ENCODE results near the gene RIMBP2.

RIMBP2 gene

DNA sequence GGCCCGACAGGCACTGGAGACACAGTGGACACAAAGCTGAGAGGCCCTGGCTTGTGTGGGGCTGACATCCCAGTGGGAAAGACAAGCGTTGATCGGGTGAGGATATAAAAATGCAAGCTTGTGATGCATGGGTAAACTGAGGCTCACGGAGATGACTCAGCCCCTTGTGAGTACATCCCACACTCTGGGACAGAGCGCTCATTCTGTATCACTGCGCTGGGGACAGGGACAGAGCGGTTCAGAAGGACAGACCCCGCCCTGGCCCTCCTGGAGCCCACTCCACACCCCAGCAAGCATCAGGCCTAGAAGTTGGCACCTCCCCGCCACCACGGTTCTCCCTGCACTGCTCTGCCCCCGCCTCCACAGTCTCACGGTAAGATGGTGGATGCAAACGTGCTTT is 222.1 kb downstream of the RIMBP2 start:
- Histone ChIP-seq H3K27ac (ENCODE audit: low read length) (no peak overlapping the region), H3K79me2 (ENCODE audit: low read length) (no peaks in the 10 kb centered on the region), H3K27me3 (ENCODE audit: low read depth, low read length) (no peaks in the 10 kb centered on the region), H4K20me1 (ENCODE audit: insufficient read depth, low read length) (no peaks in the 10 kb centered on the region), H3K4me3 (ENCODE audit: low read length) (no peak overlapping the region), H3K36me3 (replicated peaks; ENCODE audit: low read depth, low read length) (no peaks in the 10 kb centered on the region), H3K9ac (ENCODE audit: low read length) (no peak overlapping the region), H3K4me1 (ENCODE audit: low read length) (no peaks in the 10 kb centered on the region), H3K4me2 (ENCODE audit: low read length) (no peak overlapping the region), H3K9me3 (ENCODE audit: insufficient read depth, low read length) (no peaks in the 10 kb centered on the region), H2AFZ (ENCODE audit: low read depth, low read length) (no peak overlapping the region)
- TF ChIP-seq, protein P1, sequence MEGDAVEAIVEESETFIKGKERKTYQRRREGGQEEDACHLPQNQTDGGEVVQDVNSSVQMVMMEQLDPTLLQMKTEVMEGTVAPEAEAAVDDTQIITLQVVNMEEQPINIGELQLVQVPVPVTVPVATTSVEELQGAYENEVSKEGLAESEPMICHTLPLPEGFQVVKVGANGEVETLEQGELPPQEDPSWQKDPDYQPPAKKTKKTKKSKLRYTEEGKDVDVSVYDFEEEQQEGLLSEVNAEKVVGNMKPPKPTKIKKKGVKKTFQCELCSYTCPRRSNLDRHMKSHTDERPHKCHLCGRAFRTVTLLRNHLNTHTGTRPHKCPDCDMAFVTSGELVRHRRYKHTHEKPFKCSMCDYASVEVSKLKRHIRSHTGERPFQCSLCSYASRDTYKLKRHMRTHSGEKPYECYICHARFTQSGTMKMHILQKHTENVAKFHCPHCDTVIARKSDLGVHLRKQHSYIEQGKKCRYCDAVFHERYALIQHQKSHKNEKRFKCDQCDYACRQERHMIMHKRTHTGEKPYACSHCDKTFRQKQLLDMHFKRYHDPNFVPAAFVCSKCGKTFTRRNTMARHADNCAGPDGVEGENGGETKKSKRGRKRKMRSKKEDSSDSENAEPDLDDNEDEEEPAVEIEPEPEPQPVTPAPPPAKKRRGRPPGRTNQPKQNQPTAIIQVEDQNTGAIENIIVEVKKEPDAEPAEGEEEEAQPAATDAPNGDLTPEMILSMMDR (IDR thresholded peaks at IDR 0.05; ENCODE audit: low read depth, low read length) = no peak
- no peak for TF ChIP-seq EZH2phosphoT487 (IDR thresholded peaks at IDR 0.05; ENCODE audit: low read depth)

DNA sequence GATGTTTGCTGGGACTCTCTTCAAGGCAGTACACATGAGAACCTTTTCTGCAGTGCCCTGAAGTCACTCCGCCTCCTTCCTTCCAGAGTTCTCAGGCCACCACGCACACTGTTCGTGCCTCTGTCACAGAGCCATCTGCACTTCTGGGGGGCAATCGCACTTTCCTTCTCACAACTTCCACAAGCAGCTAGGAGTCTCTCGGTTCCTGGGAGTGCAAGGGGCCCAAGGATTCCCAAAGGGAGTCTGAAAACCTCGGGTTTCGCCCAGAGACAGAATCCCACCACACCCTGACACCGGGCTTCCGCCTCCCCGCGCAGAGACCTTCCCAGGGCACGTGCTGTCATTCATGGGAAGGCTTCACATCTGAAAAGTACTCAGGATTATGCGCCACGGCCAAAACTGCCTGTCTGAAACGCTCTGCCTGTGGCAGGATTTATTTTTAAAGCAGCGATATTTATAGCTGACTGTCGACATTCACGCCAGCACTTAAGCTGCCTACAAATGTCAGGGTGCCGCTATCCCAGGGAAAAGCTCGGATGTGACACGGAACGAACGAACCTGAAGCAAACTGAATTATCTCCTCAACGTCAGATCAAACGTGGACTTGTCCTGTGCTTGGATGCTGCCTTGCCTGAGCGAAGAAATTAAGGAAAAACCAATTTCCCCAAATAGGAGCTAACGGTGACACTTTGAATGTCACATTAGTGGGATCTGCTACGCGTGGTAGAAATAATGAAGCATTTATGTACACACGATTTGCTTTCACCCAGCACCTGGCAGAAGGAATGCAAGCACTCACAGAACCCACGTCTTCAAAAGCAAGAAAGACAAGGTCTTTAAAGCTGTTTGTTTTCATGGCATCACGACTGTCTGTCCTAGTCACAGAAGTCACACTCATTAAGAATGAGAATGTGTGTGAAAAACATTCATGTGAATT is 224.4 kb downstream of the RIMBP2 start:
- no peaks in the 10 kb centered on the region for H4K20me1 ChIP-seq (ENCODE audit: insufficient read depth, low read length)
- H3K4me2 ChIP-seq (ENCODE audit: low read length) = no peak overlapping the region
- no peak for TF ChIP-seq EZH2phosphoT487 (IDR thresholded peaks at IDR 0.05; ENCODE audit: low read depth)
- TF ChIP-seq, protein P1 (IDR thresholded peaks at IDR 0.05; ENCODE audit: low read depth, low read length) = no peak
- H3K9me3 ChIP-seq (ENCODE audit: insufficient read depth, low read length) = no peaks in the 10 kb centered on the region
- H3K79me2 ChIP-seq (ENCODE audit: low read length) = no peaks in the 10 kb centered on the region
- no peaks in the 10 kb centered on the region for H3K27me3 ChIP-seq (ENCODE audit: low read depth, low read length)
- H3K36me3 ChIP-seq (replicated peaks; ENCODE audit: low read depth, low read length) = no peaks in the 10 kb centered on the region
- H3K4me3 ChIP-seq (ENCODE audit: low read length) = no peak overlapping the region
- no peak overlapping the region for H3K27ac ChIP-seq (ENCODE audit: low read length)
- no peaks in the 10 kb centered on the region for H3K4me1 ChIP-seq (ENCODE audit: low read length)
- no peak overlapping the region for H2AFZ ChIP-seq (ENCODE audit: low read depth, low read length)
- H3K9ac ChIP-seq (ENCODE audit: low read length) = no peak overlapping the region

DNA sequence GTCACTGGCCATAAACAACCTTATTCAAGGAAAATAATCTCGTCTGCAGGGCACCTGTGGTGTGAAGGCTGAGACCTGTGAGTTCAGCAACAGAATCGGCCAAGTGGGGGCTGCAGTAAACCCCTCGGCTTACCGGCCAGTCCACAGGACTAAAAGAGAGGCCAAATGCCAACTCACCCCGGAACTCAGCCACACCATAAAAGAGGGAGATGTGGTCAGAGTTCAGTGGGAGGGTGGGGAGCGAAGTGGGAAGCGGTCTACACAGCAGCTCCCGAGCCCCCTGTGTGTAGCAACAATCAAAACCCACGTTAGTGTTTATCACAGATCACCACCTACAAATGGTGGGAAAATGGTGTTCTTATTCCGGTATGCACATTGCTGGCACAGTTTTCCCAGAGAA is 225.4 kb downstream of the RIMBP2 start:
- Histone ChIP-seq H3K9ac (ENCODE audit: low read length) (no peak overlapping the region), H3K79me2 (ENCODE audit: low read length) (no peaks in the 10 kb centered on the region), H3K27me3 (ENCODE audit: low read depth, low read length) (no peaks in the 10 kb centered on the region), H4K20me1 (ENCODE audit: insufficient read depth, low read length) (no peaks in the 10 kb centered on the region), H3K9me3 (ENCODE audit: insufficient read depth, low read length) (no peaks in the 10 kb centered on the region), H3K27ac (ENCODE audit: low read length) (no peak overlapping the region), H3K4me2 (ENCODE audit: low read length) (no peak overlapping the region), H2AFZ (ENCODE audit: low read depth, low read length) (no peak overlapping the region), H3K36me3 (replicated peaks; ENCODE audit: low read depth, low read length) (no peaks in the 10 kb centered on the region), H3K4me3 (ENCODE audit: low read length) (no peak overlapping the region), H3K4me1 (ENCODE audit: low read length) (no peaks in the 10 kb centered on the region)
- no peak for TF ChIP-seq EZH2phosphoT487 (IDR thresholded peaks at IDR 0.05; ENCODE audit: low read depth)
- TF ChIP-seq, protein P1 (IDR thresholded peaks at IDR 0.05; ENCODE audit: low read depth, low read length) = no peak

DNA sequence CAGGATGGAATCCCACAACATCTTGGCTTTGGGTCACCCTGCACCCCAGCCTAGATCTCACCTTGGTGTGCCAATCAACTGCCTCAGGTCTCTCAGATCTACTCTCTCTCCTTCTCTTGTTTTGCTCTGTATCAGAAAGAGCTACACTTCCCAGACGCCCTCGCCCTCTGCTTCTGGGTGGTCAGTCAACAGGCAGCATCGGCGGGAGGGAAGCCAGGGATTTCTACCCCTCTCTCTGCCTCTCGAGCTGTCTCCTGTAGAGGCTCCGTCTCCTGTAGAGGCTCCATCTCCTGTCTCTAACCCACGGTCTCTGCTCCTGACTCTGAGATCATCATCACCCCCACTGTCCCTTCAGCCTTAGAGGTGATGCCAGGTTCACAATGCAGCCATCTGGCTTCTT is 226.8 kb downstream of the RIMBP2 start:
- no peaks in the 10 kb centered on the region for H3K36me3 ChIP-seq (replicated peaks; ENCODE audit: low read depth, low read length)
- no peak overlapping the region for H3K4me2 ChIP-seq (ENCODE audit: low read length)
- no peak for TF ChIP-seq EZH2phosphoT487 (IDR thresholded peaks at IDR 0.05; ENCODE audit: low read depth)
- TF ChIP-seq, protein P1 (IDR thresholded peaks at IDR 0.05; ENCODE audit: low read depth, low read length) = no peak
- no peak overlapping the region for H3K4me3 ChIP-seq (ENCODE audit: low read length)
- no peaks in the 10 kb centered on the region for H3K9me3 ChIP-seq (ENCODE audit: insufficient read depth, low read length)
- no peak overlapping the region for H3K9ac ChIP-seq (ENCODE audit: low read length)
- no peaks in the 10 kb centered on the region for H3K79me2 ChIP-seq (ENCODE audit: low read length)
- no peaks in the 10 kb centered on the region for H3K4me1 ChIP-seq (ENCODE audit: low read length)
- H3K27me3 ChIP-seq (ENCODE audit: low read depth, low read length) = no peaks in the 10 kb centered on the region
- H2AFZ ChIP-seq (ENCODE audit: low read depth, low read length) = no peak overlapping the region
- H3K27ac ChIP-seq (ENCODE audit: low read length) = no peak overlapping the region
- H4K20me1 ChIP-seq (ENCODE audit: insufficient read depth, low read length) = no peaks in the 10 kb centered on the region

All from OCI-LY3 (cell line).